Left renal cortex interstitium (tissue), 4 donors: ENCODE measurements around the gene SIAE. TPM values are rescaled to one million over a fixed set of nuclear protein-coding genes. Genes with fewer than 3 reads are reported as not detected.
"Not testable (repeated sequence)": the region's sequence is repeated elsewhere in the genome, so short reads cannot be mapped to it uniquely, and the experiment has no call there.

Source experiments
- DNase-seq, 4 donors: peaks; one replicate each; pipeline ENCODE4 v3.0.0-alpha.2; 2013; ENCODE audit warnings: low read depth in 4 of 4, low spot score in 2 of 4, missing footprints in 1 of 4
- polyA plus RNA-seq, 4 donors: library from polyadenylated mRNA; unstranded; fragments of 120-200 nt; gene quantifications; one replicate each; pipeline ENCODE4 v1.2.1, GENCODE V29; 2013; ENCODE audit not compliant: insufficient read length in 4 of 4

The SIAE gene
- polyA plus RNA-seq, 4 donors: 28.2 to 35.3 (median 32.1) TPM

DNA sequence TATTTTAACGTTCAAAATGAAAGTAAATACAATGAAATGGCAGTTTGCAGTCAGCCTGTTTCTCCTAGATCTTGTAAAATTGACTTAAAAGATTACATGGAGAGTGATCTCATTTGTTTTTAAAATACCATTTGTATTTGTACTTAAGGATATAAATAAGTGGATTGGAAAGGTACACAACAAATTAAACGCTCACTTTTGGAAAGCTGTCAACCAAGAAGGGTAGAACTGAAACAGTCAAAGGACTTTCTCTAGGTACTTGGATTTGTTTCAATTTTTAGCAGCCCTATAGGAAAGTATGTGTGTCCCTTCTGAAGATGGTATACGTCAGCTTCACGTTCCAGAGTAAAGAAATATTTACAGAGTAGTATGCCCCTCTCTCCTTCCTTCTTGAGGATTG, 43.6 kb downstream of the SIAE start:
- DNase-seq: no peak

DNA sequence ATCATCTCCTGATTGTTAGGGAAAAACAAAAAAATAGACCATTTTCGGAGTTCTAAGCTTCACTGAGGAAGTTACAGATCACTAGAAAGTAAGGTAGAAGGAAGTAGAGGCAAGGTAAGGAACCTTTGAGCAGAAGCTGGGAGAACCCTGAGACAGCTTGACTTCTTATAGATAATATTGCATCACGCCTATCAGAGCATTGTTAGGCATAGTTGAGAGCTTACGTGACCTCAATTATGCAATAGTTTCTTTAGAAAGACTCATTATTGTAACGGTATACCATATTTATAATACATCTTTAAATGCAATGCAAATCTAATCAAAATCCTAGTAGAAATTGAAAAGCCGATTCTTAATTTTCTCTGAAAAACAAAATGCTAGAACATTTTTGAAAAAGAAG, 46.0 kb downstream of the SIAE start:
- DNase-seq: no peak

DNA sequence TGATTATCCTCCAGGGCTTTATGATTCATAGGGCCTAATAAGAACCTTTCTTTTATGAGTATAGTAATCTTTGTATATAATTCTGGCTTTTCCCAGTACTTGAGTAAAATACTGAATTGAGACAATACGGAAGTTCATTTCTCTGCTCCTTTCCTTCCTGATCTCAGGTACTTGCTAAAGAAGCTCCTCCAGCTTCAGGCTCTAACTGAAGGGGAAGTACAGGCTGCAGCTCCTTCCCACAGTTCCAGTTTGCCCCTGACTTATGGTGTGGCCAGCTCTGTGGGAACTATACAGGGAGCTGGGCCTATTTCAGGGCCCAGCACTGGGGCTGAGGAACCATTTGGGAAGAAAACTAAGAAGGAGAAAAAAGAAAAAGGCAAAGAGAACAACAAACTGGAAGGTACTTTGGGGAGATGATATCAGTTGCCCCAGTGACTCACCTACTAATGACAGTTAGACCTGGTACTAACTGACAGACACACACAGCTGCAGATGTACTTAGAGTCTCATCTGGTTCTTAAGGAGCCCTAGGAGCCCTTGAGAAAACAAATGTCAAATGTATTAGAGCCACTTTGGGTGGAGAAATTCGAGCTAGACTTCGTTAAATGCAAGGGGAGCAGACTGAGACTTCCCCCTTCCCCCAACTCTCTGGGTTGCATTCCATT, 47.9 kb downstream of the SIAE start:
- DNase-seq: no peak

DNA sequence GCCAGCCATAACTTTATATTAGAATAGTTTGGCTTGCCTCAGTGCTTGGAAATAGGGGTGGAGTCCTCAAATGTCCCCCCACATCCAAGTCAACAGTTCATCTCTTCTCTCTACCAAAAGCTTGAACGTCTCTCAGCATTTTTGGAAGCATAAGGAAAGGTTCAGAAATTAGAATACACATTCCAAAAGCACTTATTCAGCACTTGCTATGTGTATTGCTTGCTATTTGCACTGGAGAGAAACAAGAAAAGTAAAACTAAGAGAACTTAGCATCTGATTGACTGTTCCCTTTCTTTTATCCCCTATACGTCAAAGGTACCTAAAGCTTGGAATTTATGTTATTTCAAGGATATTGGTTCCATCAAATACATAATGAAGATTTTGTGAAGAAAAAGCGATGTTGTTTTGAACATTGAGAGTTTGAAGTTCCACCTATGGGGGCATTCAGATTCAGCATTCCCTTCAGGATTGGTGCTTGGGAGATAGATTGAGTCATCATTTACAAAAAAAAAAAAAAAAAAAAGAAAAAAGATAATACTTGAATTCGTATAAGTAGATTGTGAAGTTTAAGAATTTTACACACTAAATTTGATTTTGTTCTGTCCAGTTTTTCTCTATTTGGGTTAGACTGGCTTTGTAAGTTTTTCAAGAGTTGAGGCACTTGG, 49.5 kb downstream of the SIAE start:
- no peak for DNase-seq

GRCh38 chr11:124622531-124623451, 50.7 kb downstream of the SIAE start, which contains the start of gene TBRG1:
Gene TBRG1, plus strand, starts transcription at chr11:124622864. Its CDS starts 220 bp downstream, at chr11:124623084.
- peak; percentile 83 to 90 (median 89) for DNase-seq

DNA sequence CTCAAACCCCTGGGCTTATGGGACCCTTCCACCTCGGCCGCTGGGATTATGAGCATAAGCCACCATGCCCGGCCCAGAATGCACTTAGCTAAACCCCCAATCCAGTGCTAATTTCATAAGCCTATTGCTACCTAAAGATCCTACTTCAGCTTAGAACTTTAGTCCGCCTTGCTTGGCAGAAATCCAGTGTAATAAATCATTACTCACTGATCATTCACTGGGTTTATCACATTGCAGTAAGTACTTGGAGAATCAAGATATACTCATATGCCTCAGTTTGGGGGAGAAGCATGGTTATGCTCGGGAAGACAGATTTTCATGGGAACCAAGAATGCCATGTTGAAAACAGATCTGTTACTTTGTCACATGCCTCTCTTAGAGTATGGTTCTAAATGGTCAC, 54.7 kb downstream of the SIAE start:
- DNase-seq: no peak

- DNase-seq: no peak
Measured at GRCh38 chr11:124612567-124613246, 60.8 kb downstream of the SIAE start.

DNA sequence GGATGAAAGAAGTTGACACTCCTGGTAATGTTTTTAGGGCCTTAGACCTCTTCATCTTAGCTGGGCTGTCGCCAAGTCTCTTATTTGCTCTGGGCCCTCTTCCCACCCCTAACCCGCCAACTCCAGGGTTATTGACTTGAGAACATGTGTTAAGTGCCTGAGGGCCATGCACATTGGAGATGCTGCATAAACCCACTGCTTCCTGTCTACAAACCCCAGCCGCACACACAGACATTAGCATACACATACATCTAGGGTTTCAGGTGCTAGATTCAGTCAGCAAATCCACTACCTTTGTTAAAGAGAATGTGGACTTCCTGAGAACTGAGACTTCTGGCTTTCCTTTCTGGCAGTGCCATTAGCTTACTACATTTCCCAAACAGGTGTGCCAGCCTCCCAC, 61.5 kb downstream of the SIAE start:
- DNase-seq: no peak

GRCh38 chr11:124611064-124611463, 62.5 kb downstream of the SIAE start, which contains the start of gene PANX3:
Gene PANX3, plus strand, starts transcription at chr11:124611428. Its CDS starts 129 bp downstream, at chr11:124611557.
- no peak for DNase-seq

GRCh38 chr11:124610295-124610694, 63.2 kb downstream of the SIAE start:
- no peak for DNase-seq

DNA sequence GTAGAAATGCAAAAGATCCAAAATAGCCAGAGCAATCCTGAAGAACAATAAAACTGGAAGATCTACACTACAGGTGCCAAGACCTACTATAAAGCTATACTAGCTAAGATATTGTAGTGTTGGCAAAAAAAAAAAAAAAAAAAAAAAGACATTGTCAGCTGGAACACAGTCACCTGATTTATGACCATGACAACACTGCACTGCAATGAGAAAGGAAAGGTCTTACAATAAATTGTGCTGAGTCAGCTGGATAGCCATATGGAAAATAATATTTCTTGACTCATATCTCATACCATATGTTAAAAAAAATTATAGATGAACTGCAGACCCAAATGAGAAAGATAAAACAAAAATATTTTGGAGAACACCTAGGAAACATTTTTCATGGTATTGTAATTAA, 65.4 kb downstream of the SIAE start:
- no peak for DNase-seq

DNA sequence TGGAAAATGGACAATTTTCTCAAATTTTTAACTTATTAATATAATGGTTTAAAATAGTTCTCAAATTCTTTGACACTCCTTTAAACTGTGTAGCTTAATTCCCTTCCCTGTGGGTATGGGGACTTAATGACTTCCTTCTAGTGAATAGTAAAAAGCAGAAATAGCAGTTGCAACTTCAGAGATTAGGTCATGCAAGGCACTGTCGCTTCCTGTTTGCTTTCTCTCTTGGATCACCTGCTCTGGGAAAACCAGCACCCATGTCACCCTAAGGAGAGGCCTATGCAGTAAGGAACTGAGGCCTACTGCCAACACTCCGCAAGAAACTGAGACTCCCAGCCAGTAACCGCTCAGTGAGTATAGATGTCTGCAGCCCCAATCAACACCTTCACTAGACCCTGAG, 67.8 kb downstream of the SIAE start:
- DNase-seq: no peak

DNA sequence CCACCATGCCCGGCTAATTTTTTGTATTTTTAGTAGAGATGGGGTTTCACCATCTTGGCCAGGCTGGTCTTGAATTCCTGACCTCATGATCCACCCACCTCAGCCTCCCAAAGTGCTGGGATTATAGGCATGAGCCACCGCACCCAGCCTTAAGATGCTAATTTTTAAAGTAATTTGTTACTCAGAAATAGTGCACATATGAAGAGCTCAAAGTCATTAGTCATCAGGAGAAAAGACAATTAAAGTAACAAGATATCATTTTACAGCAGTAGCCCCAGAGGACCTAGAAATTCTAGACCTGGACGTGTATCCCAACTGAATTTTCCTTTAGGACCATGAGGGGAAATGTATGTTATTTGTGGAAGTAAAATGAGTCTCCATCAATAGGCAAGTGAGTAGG, 70.8 kb downstream of the SIAE start:
- DNase-seq: not testable (repeated sequence)

DNA sequence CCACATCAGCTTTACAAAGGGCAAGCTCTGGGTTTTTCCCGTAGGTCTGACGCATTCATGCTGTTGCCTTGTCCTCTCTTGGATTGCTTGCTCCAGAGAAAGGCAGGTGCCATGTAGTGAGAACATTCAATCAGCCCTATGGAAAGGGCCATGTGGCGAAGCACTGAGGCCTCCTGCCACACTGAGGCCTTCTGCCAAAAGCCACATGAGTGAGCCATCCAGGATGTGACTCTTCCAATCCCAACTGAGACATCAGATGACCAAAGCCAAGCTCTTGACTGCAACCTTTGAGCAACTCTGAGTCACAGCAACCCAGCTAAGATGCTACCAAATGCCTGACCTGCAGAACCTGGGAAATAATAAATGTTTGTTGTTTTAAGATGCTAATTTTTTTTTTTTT, 71.3 kb downstream of the SIAE start:
- no peak for DNase-seq

- DNase-seq: no peak
Measured at GRCh38 chr11:124600621-124601320, 72.8 kb downstream of the SIAE start.

GRCh38 chr11:124597626-124598025, 75.9 kb downstream of the SIAE start:
- DNase-seq: no peak

DNA sequence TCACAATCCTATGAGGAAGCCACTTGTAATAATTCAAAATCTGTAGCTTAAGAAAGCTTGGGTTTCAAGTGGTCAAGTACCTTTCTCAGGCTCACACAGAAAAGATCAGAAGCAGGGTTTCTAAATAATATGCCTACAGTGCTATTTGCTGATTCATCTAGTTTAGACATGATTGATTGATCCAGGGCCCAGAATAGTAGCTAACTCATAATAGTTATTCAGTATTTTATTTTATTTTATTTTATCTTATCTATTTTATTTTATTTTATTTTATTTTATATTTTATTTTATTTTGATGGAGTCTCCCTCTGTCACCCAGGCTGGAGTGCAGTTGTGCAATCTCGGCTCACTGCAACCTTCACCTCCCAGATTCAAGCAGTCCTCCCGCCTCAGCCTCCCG, 78.2 kb downstream of the SIAE start:
- DNase-seq: no peak

DNA sequence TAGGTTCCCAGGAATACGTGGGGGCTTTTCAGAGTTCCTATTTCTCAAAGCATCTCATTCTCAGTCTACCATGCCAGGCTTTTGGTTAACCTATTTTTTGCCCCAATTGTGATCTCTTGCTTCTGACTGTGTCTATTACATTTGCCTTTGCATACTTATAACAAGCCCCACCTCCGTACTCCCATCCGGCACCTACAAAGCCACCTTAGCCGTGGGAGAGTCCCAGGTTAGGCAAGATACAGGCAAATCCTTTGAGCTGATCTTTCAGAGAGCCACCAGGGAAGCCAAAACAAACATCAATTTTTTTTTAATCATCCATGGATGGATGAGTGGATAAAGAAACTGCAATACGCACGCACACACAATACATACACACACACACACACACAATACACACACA, 80.9 kb downstream of the SIAE start:
- no peak for DNase-seq

DNA sequence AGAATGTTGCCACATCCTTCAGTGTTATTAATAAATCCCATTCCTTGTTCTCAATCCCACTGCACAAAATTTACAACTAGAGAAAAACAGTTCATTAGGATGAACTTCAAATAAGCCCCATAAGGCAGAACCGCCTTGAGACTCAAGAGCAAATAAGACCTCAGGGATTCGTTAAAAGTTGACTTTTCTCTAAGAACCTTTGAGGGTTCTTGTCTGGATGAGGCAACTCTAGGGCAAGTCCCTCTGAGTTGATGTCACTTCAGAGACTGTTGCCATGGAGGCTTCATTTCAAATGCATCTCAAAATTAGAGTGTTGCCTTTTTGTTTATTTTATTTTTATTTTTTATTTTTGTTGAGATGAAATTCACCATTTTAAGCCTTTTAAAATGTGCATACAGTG, 82.1 kb downstream of the SIAE start:
- DNase-seq: no peak

DNA sequence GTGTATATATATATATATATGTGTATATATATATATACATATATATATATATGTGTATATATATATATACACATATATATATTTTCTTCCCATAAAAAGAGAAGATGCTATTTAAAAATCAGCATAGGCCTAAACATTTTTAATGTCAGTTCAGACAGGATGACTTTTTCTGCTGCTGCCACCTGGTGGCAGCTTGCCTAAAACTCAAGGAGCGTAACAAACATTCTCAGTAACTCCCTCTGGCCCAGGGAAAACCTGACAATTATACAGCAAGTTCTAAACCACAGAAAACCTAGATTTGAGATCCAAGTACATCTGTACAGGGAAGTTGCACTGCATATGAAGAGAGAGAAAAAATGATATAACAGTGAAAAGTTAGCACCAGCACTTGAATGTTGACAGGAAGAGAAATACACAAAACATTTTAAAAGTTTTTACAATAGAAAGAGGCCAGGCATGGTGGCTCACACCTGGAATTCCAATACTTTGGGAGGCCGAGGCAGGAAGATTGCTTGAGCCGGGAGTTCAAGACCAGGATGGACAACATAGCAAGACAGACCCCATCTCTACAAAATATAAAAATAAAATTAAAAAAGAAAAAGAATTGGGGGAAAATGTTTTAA, 87.2 kb downstream of the SIAE start:
- peak; percentile 3 to 50 (median 18) for DNase-seq
